SJCRH30 (cell line): ENCODE results near the gene CMIP. TPM values are rescaled to one million over a fixed set of nuclear protein-coding genes. Genes with fewer than 3 reads are reported as not detected.
"Not testable (repeated sequence)": the region's sequence is repeated elsewhere in the genome, so short reads cannot be mapped to it uniquely, and the experiment has no call there.

Source experiments
- DNase-seq, 2 experiments: peaks; one replicate each; pipeline ENCODE4 v3.0.0-alpha.2; 2015 to 2020
- H3K27ac ChIP-seq: fragments of 250-450 bp; sonication (Bioruptor Pico); 2 replicates; pipeline ENCODE4 v1.5.1; 2020; ENCODE audit warnings: mild to moderate bottlenecking, moderate library complexity
- H3K27me3 ChIP-seq: fragments of 250-450 bp; sonication (Bioruptor Pico); 2 replicates; pipeline ENCODE4 v1.5.1; 2020; ENCODE audit warnings: mild to moderate bottlenecking, moderate library complexity
- H3K36me3 ChIP-seq: fragments of 250-450 bp; sonication (Bioruptor Pico); 2 replicates; pipeline ENCODE4 v1.5.1; 2020; ENCODE audit warnings: mild to moderate bottlenecking, moderate library complexity
- H3K4me1 ChIP-seq: fragments of 250-450 bp; sonication (Bioruptor Pico); 2 replicates; pipeline ENCODE4 v1.5.1; 2020; ENCODE audit warnings: mild to moderate bottlenecking, moderate library complexity
- H3K4me3 ChIP-seq: fragments of 250-450 bp; sonication (Bioruptor Pico); 2 replicates; pipeline ENCODE4 v1.5.1; 2020; ENCODE audit warnings: mild to moderate bottlenecking, moderate library complexity
- H3K9me3 ChIP-seq: fragments of 250-450 bp; sonication (Bioruptor Pico); replicated peaks from 2 replicates; pipeline ENCODE4 v1.5.1; 2020; ENCODE audit warnings: mild to moderate bottlenecking, moderate library complexity
- total RNA-seq: library from RNA; depleted of rRNA; stranded (reverse); fragments of >200 nt; shearing (Covaris generic); gene quantifications from 2 replicates; pipeline ENCODE4 v1.2.3, GENCODE V29; 2014

Gene CMIP
- total RNA-seq, 1 experiment from 2014 or later: 12.9 TPM

DNA sequence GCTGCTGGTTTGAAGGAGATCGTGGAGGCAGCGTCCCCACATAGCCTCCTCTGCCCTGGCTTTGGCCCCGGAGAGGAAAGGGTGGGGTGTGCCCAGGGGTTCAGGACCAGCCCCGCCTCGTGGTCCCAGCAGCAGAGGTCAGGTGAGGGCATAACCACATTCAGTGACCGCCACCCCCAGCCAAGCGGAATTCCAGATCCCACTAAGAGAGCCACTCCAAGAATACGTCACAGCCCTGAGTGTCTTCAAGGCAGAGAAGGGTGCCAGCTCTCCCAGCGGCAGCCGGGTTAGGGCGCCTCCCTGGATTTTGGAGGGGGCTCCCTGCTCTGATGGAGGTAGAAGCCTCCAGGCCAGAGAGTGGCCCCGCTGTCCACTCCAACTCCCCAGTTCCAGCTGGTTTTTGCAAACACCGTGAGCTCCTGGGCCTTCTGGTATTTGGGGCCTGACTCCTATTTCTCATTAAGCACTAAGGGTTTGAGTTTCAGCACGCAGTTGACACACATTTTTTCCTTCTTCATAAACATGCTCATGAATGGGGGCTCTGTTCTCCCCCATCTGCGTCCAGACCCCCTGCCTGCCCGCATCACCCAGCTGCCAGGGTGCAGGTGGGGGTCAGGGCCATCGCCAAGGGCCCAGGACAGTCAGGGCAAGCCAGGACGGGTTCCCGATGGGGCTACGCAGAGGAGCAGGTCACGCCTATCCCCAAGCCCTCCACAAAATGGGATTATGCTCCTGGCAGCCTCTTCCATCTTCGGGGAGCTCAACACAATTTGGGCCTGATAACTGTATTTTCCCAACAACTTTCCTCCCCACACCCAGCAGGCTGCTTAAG lies 236.1 kb downstream of the CMIP start:
- Histone ChIP-seq H3K9me3 (no peaks in the 10 kb centered on the region), H3K36me3 (no peaks in the 10 kb centered on the region), H3K4me1 (peaks cover 56% of the 10 kb centered on the region), H3K27ac (peak overlapping the region; percentile 90), H3K4me3 (no peak overlapping the region), H3K27me3 (no peaks in the 10 kb centered on the region)
- DNase-seq: peak; percentile 86 to 89

DNA sequence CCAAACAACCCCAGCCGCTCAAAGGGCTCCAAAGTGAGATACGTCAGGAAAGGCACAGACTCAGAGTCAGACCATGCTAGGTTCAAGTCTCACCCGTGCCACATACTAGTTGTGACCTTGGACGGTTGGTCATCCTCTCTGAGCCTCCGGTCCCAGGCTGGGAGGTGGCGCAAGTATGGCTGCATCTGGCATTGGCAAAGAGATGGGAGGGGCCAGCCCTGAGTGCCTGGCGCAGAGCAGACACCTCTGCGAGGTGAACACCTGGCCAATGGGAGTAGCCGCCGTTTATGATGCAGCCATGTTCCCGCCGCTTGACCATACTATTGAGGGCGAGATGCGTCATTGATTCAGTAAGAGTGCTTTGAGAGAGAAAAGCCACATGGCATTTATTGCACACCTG lies 236.7 kb downstream of the CMIP start:
- DNase-seq: no peak
- Histone ChIP-seq H3K27ac (peak overlapping the region; percentile 90), H3K4me1 (peaks cover 49% of the 10 kb centered on the region), H3K36me3 (no peaks in the 10 kb centered on the region), H3K4me3 (no peak overlapping the region), H3K27me3 (no peaks in the 10 kb centered on the region), H3K9me3 (no peaks in the 10 kb centered on the region)

- Histone ChIP-seq H3K36me3 (no peaks in the 10 kb centered on the region), H3K27me3 (no peaks in the 10 kb centered on the region), H3K4me3 (no peak overlapping the region), H3K4me1 (peaks cover 39% of the 10 kb centered on the region), H3K9me3 (no peaks in the 10 kb centered on the region), H3K27ac (no peak overlapping the region)
- DNase-seq: no peak
Measured at GRCh38 chr16:81684242-81684837, 239.7 kb downstream of the CMIP start.

- Histone ChIP-seq H3K27ac (no peak overlapping the region), H3K27me3 (no peaks in the 10 kb centered on the region), H3K36me3 (no peaks in the 10 kb centered on the region), H3K4me1 (peaks cover 34% of the 10 kb centered on the region), H3K9me3 (no peaks in the 10 kb centered on the region), H3K4me3 (no peak overlapping the region)
- DNase-seq: no peak
Measured at GRCh38 chr16:81684901-81685300, 240.3 kb downstream of the CMIP start.

GRCh38 chr16:81686391-81687130 lies 242.0 kb downstream of the CMIP start:
- H3K9me3 ChIP-seq: no peaks in the 10 kb centered on the region
- H3K27ac ChIP-seq: no peak overlapping the region
- DNase-seq: no peak

GRCh38 chr16:81687131-81687456 lies 242.5 kb downstream of the CMIP start:
- Histone ChIP-seq H3K9me3 (no peaks in the 10 kb centered on the region), H3K27ac (peak overlapping the region; percentile 60), H3K4me1 (peaks cover 14% of the 10 kb centered on the region), H3K4me3 (no peak overlapping the region), H3K27me3 (no peaks in the 10 kb centered on the region), H3K36me3 (no peaks in the 10 kb centered on the region)
- DNase-seq: no peak

More at GRCh38 chr16:81686391-81687130, 242.0 kb downstream of the CMIP start:
- H3K27me3 ChIP-seq: no peaks in the 10 kb centered on the region
- no peak overlapping the region for H3K4me3 ChIP-seq
- H3K36me3 ChIP-seq: no peaks in the 10 kb centered on the region
- peaks cover 18% of the 10 kb centered on the region for H3K4me1 ChIP-seq

DNA sequence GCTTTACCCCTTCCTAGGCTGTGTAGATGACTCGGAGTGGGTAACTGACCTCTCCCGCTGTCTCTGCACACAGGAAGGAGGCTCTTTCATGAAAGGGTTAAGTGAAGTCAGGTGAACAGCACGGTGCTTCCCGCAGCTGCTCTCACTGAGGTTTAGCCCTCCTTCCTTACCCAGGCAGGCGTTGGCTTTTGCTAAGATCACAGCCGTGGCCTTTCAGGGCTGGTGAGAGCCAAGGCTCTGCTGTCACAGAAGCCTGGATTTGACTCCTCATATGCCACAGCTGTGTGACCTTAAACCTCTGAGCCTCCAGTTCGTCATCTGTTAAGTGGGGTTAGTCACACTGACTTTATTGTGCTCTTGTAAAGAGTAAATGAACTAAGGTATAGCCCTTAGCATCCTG lies 243.6 kb downstream of the CMIP start:
- Histone ChIP-seq H3K27ac (peak overlapping the region; percentile 60), H3K27me3 (no peaks in the 10 kb centered on the region), H3K4me1 (peaks cover 14% of the 10 kb centered on the region), H3K4me3 (no peak overlapping the region), H3K9me3 (no peaks in the 10 kb centered on the region), H3K36me3 (no peaks in the 10 kb centered on the region)
- DNase-seq: peak; percentile 68 to 83

GRCh38 chr16:81688839-81689238 lies 244.2 kb downstream of the CMIP start:
- H3K36me3 ChIP-seq, DNase-seq, H3K27me3 ChIP-seq, H3K9me3 ChIP-seq, H3K4me3 ChIP-seq: not testable (repeated sequence)
- H3K27ac ChIP-seq: peak overlapping the region; percentile 60
- peaks cover 19% of the 10 kb centered on the region for H3K4me1 ChIP-seq

DNA sequence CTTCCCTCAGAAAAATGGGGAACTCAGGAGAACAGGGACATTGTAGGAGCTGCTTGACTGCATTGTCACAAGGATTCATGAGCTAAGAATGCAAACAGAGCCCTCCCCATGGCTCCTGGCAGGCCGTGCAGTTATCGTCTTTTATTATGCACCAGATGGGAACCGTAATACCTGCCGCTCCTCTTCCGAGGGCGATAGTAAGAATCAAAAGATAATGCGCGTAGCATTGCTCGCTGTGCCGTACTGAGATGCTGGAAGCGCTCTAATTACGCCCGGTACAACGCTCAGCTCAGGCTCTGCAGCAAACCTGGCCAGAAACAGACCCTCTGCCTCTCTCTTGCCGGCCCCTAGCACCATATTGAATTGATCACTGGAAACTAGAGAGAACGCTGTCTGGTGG lies 247.4 kb downstream of the CMIP start:
- no peaks in the 10 kb centered on the region for H3K27me3 ChIP-seq
- H3K27ac ChIP-seq: no peak overlapping the region
- no peak overlapping the region for H3K4me3 ChIP-seq
- H3K4me1 ChIP-seq: peaks cover 41% of the 10 kb centered on the region
- no peaks in the 10 kb centered on the region for H3K36me3 ChIP-seq
- H3K9me3 ChIP-seq: no peaks in the 10 kb centered on the region
- no peak for DNase-seq

DNA sequence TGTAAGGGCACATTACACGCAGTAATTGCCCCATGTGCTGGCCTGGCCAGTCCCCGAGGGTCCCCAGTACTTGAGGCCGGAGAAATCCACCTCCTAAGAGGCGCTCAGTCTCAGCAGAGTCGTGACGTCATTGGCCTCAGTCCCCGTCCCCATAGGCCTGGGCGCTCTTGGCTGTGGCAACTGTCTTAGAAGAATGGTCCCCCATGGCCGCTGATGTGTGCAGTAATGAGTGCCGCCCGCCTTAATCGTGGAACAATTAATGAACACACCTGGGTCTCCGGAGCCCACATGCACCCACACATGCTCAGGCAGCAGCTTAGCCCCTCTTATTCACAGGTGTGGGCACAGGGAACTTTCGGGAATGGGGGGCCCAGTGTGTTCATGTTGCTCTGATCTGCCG lies 248.0 kb downstream of the CMIP start:
- H3K4me3 ChIP-seq: no peak overlapping the region
- DNase-seq: no peak
- no peaks in the 10 kb centered on the region for H3K27me3 ChIP-seq
- H3K36me3 ChIP-seq: no peaks in the 10 kb centered on the region
- H3K27ac ChIP-seq: no peak overlapping the region
- peaks cover 37% of the 10 kb centered on the region for H3K4me1 ChIP-seq
- no peaks in the 10 kb centered on the region for H3K9me3 ChIP-seq

DNA sequence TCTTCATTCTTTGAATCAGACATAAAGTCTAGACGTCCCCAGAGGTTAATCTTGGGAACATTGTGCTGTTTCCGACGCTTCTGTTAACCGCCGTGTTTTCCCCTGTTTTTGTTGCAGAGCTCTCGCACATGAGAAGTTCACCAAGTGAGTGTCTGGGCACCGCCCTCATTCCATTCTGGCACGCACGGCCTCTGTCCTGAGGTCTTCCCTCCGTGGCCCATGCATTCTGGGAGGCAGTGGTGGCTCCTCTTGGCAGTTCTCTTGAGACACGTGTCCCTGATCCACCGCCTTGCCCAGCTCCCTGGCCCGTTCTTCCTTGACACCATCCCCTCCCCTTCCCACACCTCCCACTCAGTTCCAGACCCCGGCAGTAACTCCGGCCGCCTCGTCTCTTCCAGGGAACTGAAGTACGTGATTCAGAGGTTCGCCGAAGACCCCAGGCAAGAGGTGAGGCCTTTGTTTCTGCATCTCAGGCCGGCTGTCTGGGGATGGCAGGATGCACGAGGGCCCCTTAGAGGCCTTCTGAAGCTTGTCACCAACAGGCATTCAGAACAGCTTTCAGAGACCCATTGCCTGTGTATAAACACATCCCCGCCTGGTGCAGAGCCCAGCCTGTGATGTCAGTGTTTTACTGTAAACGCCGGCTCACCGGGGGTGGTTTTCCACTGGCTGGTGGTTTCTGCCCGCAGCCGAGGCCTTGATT lies 248.6 kb downstream of the CMIP start:
- H3K36me3 ChIP-seq: no peaks in the 10 kb centered on the region
- no peak overlapping the region for H3K4me3 ChIP-seq
- no peaks in the 10 kb centered on the region for H3K9me3 ChIP-seq
- H3K27ac ChIP-seq: peak overlapping the region; percentile 90
- no peak for DNase-seq
- peaks cover 31% of the 10 kb centered on the region for H3K4me1 ChIP-seq
- H3K27me3 ChIP-seq: no peaks in the 10 kb centered on the region

GRCh38 chr16:81693744-81694303 lies 249.2 kb downstream of the CMIP start:
- no peak overlapping the region for H3K4me3 ChIP-seq
- H3K36me3 ChIP-seq: no peaks in the 10 kb centered on the region

GRCh38 chr16:81694494-81695280 lies 250.1 kb downstream of the CMIP start:
- no peaks in the 10 kb centered on the region for H3K36me3 ChIP-seq
- no peaks in the 10 kb centered on the region for H3K27me3 ChIP-seq
- no peaks in the 10 kb centered on the region for H3K9me3 ChIP-seq
- H3K4me1 ChIP-seq: peaks cover 27% of the 10 kb centered on the region
- no peak overlapping the region for H3K4me3 ChIP-seq
- H3K27ac ChIP-seq: peak overlapping the region; percentile 90
- DNase-seq: peak; percentile 84 to 88

More at GRCh38 chr16:81693744-81694303, 249.2 kb downstream of the CMIP start:
- DNase-seq: peak; percentile 22 to 48
- Histone ChIP-seq H3K9me3 (no peaks in the 10 kb centered on the region), H3K4me1 (peaks cover 27% of the 10 kb centered on the region), H3K27me3 (no peaks in the 10 kb centered on the region), H3K27ac (peak overlapping the region; percentile 90)
